GM18508 (cell line): ENCODE measurements around the gene TRAPPC3L.

ENCODE experiments used
- ATAC-seq: cut with Tn5 transposase; IDR thresholded peaks from one replicate; pipeline ENCODE4 v1.9.1; 2021; ENCODE audit warnings: moderate number of reproducible peaks; ENCODE audit not compliant: insufficient read depth, unreplicated experiment

The TRAPPC3L gene

DNA sequence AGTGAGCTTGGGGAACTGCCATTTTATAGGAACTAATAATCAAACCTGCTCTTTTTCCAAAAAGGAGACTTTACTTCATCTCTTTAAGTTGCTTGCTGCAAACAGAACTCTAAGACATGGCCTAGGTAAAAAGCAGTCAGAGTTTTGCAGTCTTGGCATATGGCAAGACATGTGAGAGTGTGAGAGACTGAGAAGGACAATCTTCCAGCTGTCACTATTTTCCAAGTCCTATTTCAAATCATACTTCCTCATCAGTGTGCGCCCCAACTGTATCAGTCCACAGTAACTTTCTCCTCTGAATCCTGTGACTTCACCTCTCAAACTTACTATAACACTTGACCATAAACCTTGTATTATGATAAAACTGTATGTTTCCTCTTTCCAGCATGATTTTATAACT lies 74.0 kb downstream of the TRAPPC3L start:
- no peak for ATAC-seq

DNA sequence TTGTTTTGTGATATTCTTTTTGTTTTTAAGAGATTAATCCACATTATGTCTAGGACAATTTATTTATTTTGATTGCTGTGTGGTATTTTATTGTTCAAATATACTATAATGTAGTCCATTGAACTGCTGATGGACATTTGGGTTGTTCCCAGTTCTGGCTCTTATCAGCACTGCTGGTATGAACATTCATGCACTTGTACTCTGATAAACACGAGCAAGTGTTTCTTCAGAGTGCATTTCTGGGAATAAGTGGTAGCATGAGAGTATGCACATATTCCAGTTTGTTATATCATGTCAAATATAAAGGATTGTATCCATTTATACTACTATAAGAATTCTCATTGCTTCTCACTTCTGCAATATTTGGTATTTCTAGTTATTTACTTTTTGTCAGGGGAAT lies 77.2 kb downstream of the TRAPPC3L start:
- ATAC-seq: no peak

GRCh38 chr6:116467514-116467913 lies 78.0 kb downstream of the TRAPPC3L start:
- no peak for ATAC-seq

DNA sequence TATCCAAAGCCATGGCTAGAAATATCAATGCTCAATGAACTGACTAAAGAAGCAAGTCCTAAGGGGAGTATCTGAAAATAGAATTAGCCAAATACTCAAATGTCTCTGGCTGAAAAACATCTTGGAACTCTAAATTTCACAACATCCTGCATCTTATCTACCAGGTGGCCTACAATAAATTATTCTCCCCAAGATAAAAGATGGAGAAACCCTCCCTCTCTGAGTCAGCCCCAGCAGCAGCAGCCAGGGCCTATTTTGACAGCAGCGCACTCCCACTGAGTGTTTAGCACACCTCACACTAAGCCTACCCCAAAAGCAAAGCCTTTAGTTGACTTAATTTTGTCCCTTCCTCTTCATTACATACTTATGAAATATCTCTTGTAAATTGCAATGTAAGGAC lies 78.4 kb downstream of the TRAPPC3L start:
- ATAC-seq: no peak

GRCh38 chr6:116465246-116465645 lies 80.2 kb downstream of the TRAPPC3L start:
- ATAC-seq: no peak

GRCh38 chr6:116463301-116463700 lies 82.2 kb downstream of the TRAPPC3L start:
- ATAC-seq: no peak

- ATAC-seq: peak; percentile 36
Observed at GRCh38 chr6:116461932-116462885, 83.3 kb downstream of the TRAPPC3L start.

DNA sequence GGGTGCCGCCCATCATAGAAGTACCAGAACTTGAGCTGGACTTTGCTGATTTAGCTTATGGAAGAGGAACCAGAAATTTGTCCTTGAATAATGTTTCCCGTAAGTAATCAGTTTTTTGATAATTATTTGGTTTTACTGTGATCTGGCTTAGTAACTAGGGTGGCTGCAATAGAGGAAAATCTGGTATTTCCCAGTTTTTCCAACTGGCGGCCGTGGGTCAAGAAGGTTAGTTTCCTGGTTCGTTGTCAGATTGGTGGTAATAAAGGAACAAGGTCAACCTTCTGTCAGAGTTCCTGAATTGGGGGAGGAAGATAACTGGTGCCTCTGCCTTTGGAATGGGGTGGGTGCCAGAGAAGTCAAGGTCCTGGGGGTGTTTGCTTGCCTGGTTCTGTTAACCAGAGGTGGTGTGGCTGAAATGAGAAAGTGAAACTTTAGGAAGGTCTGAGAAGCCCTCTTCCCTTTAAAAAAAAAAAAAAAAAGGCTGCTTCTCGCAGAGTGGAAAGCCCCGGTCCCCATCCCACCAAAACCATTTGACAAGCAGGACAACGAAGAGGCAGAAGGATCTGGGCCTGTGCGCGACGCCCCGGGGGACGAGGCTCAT lies 84.1 kb downstream of the TRAPPC3L start, which contains the start of gene CALHM6:
CALHM6 (plus strand) TSS at position 45 of the 601 bp plus-strand sequence; CDS start at position 600, 555 bp downstream.
- ATAC-seq: no peak

DNA sequence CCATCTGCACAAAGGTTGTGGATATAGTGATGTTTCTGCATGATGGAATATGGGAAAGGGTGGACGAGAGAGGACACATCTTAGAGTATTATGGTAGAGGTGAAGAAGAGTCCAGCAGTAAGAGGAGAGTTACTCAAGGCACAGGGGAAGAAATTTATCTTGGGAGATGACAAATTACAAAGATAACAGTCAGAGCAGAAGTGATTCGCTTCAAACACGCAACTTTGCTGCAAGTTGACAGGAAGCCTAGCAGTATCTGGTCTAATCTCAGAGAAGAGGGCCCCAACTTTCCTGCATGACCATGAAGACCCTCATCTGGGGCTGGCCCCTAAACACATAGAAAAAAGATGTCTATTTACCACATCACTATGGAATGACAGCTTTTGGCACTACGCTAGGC lies 85.6 kb downstream of the TRAPPC3L start:
- ATAC-seq: no peak

DNA sequence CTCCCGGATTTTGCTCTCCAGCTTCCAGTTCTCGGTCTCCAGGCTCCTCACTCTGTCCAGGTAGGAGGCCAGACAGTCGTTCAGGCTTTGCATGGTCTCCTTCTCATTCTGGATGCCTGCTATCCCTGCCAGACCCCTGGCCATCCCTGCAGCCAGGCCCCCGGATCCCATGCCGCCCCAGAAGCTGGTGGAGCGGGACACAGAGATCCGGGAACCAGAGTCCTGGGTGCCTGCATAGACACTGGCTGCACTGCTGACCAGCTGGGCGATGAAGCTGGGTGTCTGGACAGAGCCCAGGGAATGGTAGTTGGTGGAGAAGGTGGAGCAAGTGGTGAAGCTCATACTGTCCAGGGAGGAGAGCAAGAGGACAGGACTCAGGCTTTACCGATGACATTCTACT lies 87.2 kb downstream of the TRAPPC3L start:
- ATAC-seq: no peak

DNA sequence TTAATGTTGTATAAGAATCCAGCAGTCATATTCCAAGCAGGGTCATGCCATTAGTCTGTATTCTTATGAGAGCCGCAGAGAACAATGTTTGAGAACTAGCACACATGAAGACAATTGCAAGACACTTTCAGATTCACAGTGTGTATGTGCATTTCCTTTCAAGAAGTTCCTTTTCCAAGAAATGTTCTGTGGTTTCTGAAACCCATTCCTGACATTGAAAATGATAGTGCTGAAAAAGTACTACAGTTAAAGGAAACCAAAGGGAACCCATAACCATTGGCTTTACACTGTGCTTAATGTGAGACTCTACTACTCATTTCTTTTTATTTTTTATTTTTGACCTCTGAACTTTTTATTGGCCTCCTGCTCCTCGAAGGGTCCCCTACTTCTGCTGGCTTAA lies 88.6 kb downstream of the TRAPPC3L start:
- ATAC-seq: no peak

GRCh38 chr6:116456106-116456505 lies 89.4 kb downstream of the TRAPPC3L start:
- no peak for ATAC-seq

- no peak for ATAC-seq
Observed at GRCh38 chr6:116452531-116452930, 93.0 kb downstream of the TRAPPC3L start.

GRCh38 chr6:116451916-116452315 lies 93.6 kb downstream of the TRAPPC3L start:
- no peak for ATAC-seq

DNA sequence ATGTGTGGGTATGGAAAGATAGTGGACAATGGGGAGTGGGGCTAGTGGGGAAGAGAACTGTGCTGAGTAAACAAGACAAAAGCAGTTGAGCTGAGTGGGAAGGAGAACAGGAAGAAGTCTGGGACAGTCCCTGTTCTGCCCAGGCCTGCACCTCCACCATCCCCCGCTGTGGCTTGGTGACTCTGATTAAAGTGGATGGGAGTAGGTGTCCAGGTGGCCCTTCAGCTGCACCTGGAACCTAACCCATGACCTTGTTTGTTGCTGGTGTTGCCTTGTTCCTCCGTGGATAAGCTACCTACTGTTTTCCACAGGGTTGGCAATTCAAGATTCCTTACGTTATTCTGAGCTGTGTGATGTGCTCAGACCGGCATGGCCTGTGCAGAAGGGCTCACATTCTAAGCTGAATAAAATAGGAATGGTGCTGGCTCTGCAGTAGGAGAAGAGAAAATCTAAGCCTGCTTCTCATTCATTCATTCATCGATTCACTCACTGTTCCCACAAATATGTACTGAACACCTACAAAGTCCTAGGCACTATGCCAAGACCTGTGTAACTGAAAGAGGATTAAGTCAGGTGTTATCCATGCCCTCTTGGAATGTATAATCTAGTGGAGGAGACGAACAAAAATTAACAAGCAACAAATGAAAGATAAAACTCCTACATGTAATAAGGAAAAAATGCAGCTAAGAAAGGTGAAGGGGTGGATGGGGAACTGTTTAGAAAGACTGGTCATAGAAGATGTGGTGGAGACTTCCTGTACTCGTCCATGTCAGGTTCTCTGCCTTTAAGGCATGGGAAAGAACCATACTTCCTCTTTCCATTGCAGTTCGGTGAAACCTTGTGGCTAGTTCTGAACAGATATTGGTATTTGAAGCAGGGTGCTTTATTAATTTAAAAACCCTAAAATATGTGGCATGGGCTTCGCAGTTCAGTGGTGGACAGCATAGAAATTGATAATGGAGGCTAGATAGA lies 94.4 kb downstream of the TRAPPC3L start:
- peak; percentile 84 for ATAC-seq

DNA sequence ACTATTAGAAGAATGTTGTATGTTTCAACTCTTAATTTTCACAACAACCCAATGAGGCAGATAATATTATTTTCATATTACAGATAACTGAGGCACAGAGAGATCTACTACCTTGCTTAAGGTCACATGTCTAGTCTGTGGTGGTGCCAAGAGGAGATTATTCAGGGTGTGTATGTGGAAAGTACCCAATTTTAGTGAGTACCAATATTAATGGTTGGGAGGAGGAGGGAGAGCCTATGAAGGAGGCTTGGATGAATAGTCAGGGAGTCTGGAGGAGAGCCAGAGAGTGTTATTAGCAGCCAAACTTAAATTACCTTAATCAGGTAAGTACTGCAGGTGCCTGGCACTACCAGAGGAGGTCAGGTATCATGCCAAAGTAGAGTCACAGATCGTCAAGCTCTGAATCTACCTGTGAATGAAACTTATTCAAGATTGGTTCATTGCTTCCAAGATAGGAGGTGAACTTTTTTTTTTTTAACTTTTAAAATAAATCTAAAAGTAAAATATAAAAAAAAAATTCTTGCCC lies 95.2 kb downstream of the TRAPPC3L start:
- no peak for ATAC-seq

- no peak for ATAC-seq
Observed at GRCh38 chr6:116449565-116449964, 95.9 kb downstream of the TRAPPC3L start.

DNA sequence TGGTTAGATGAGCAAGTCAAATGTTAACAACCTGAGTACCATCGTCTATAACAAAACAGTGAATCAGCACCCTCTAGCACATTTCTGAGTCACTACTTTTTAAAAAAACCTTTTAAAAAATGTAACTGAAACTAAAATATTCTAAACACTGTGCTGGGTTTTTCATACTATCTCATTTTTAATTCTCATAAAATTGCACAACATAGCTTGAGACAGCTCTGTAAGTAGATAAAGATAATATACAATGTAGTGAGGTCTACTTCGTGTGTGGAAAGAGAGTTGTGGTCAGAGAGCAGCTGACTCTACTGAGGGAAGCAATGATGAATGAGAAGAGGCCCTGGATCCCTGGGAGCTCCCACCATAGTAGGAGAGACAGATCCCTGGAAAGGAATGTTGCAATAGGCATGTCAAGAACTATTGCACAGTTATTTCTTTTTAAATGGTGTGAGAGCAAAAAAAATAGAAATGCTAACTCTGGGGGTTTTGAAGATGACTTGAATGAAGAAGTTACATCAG lies 97.9 kb downstream of the TRAPPC3L start:
- no peak for ATAC-seq

GRCh38 chr6:116447052-116447451 lies 98.4 kb downstream of the TRAPPC3L start:
- no peak for ATAC-seq

DNA sequence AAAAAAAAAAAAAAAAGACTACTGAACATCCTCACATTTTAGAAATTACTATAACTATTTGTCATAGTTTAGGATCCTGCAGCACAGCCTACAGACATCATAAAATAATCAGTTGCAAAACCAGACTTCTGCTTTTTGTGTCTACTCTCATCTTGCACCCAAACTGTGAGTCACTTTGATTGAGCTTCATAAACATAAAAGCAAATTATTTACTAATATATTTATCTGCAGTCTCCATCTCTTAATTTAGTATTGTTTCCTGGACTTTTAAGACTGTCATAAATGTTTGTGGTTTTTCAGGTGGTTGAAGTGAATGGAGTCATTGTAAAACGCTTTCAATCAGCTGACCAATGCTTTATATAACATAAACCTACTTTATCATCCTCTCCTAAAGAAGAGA lies 99.1 kb downstream of the TRAPPC3L start:
- no peak for ATAC-seq
